Mucosa of rectum (tissue), 2 donors: ENCODE measurements around the gene FNBP1L.

Experiments used
- H3K27ac ChIP-seq, 2 donors: one replicate each; pipeline ENCODE4 v1.7.0; 2013; ENCODE audit warnings: inconsistent platforms in 2 of 2, low read depth in 2 of 2, low read length in 2 of 2
- H3K27me3 ChIP-seq, 2 donors: one replicate each; pipeline ENCODE4 v1.7.0; 2013; ENCODE audit warnings: low read length in 2 of 2; ENCODE audit not compliant: control insufficient read depth in 2 of 2, insufficient read depth in 2 of 2
- H3K36me3 ChIP-seq, 2 donors: one replicate each; pipeline ENCODE4 v1.7.0; 2013; ENCODE audit warnings: low read length in 2 of 2; ENCODE audit not compliant: control insufficient read depth in 2 of 2, insufficient read depth in 2 of 2
- H3K4me1 ChIP-seq, 2 donors: one replicate each; pipeline ENCODE4 v1.7.0; 2013; ENCODE audit warnings: low read length in 2 of 2, mild to moderate bottlenecking in 1 of 2; ENCODE audit not compliant: control insufficient read depth in 2 of 2, insufficient read depth in 2 of 2
- H3K4me3 ChIP-seq, 2 donors: one replicate each; pipeline ENCODE4 v1.7.0; 2013; ENCODE audit warnings: low read length in 2 of 2
- H3K9ac ChIP-seq, 2 donors: one replicate each; pipeline ENCODE4 v1.7.0; 2013; ENCODE audit warnings: low read length in 2 of 2, low read depth in 1 of 2, mild to moderate bottlenecking in 1 of 2
- H3K9me3 ChIP-seq, 2 donors: one replicate each; pipeline ENCODE4 v1.7.0; 2013; ENCODE audit warnings: low read length in 2 of 2; ENCODE audit not compliant: control insufficient read depth in 2 of 2
- donor health status: healthy.
- donor health status: Normal muscosa, but diverticular disease.

Gene FNBP1L

DNA sequence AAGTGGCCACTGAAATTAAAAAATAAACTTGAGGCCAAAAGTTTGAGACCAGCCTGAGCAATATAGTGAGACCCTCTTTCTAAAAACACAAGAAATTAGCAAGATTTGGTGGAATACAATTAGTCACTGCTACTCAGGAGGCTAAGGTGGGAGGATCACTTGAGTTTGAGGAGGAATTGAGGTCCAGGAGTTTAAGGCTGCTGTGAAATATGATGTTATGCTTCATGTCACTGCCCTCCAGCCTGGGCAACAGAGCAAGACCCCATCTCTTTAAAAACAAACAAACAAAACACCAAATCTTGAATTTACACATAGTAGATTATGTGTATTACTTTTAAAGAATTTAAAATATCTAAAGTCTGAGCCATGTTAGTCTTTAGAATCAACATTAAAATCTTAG lies 6.3 kb upstream of the FNBP1L start:
- no peaks in the 10 kb centered on the region for H3K9me3 ChIP-seq
- H3K27ac ChIP-seq = no peak overlapping the region
- H3K4me1 ChIP-seq = peaks cover 0 to 6% of the 10 kb centered on the region in 2 donors
- no peak overlapping the region for H3K9ac ChIP-seq
- no peak overlapping the region for H3K4me3 ChIP-seq
- H3K36me3 ChIP-seq = no peaks in the 10 kb centered on the region
- H3K27me3 ChIP-seq = no peaks in the 10 kb centered on the region

DNA sequence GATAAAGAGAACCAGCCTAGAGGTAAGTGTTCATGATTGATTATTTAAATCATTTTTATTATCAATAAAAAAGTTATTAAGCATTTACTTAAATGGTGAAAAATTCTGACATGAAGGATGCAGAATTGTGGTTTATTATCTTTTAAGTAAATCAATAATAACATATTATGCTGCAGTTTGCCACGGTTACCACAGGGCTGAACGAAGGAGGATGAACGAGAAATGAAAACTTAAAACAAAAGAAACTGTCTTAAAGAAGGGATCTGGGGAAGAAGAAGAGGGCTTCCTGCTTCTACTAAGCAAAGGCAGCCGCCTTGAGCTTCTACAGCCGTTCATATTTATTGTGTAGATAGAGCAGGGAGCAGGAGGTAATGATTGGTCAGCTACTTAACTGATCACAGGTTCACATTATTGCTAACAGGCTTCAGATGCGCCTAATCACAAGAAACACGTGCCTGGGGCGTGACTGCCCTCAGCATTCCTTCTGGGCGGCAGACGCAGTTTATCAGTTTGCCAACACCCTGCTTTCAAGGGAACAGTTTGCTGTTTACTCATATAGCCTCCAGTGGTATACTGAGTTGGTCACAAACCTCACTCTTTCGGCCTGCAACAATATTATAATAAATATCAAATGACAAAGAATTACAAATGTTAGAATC lies 5.8 kb upstream of the FNBP1L start:
- H3K27ac ChIP-seq = peak overlapping the region; percentile 24 to 43
- H3K27me3 ChIP-seq = no peaks in the 10 kb centered on the region
- H3K4me1 ChIP-seq = peaks cover 0 to 6% of the 10 kb centered on the region in 2 donors
- no peaks in the 10 kb centered on the region for H3K36me3 ChIP-seq
- no peaks in the 10 kb centered on the region for H3K9me3 ChIP-seq
- no peak overlapping the region for H3K4me3 ChIP-seq
- no peak overlapping the region for H3K9ac ChIP-seq

DNA sequence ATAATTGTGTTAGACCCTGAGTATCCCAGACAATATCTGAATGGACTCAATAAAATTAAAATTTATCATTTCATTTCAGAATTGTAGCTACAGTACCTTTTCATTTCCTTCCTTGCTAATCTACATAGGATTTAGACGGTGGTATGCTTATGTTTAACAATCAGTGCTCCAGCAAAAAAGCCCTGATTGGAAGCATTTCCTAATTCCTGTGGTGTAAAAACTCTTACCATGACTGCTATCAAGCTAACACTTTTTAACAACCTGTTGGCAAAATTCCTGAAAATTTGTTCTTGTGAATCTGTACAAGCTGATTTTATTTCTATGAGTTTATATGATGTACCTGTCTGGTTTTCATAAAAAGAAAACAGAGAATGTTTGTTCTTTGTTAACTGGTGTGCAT lies 5.2 kb upstream of the FNBP1L start:
- Histone ChIP-seq H3K9me3 (no peaks in the 10 kb centered on the region), H3K36me3 (no peaks in the 10 kb centered on the region), H3K4me3 (no peak overlapping the region), H3K27ac (peak overlapping the region; percentile 24 to 43), H3K4me1 (peaks cover 0 to 9% of the 10 kb centered on the region in 2 donors), H3K27me3 (no peaks in the 10 kb centered on the region), H3K9ac (no peak overlapping the region)

DNA sequence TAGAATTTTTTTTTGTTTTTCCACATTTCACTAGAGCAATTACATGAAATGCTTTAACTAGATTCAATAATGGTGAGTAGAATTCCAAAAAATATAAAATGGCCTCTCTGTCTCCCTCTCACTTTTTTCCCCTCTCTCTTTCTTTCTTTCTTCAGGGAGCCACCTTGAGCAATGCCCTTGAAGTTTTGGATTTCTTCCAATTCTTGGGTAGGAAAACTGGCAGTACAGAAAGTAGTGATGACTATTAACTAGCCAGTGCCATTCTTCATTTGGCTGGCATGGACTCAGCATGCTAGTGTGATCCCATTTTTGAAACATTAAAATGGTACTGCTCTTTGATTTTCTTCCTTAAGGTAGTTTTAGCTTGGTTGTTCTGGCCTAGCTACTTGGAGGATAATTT lies 4.5 kb upstream of the FNBP1L start:
- no peaks in the 10 kb centered on the region for H3K27me3 ChIP-seq
- H3K9me3 ChIP-seq = no peaks in the 10 kb centered on the region
- H3K4me3 ChIP-seq = no peak overlapping the region
- no peak overlapping the region for H3K27ac ChIP-seq
- no peak overlapping the region for H3K9ac ChIP-seq
- peaks cover 0 to 9% of the 10 kb centered on the region in 2 donors for H3K4me1 ChIP-seq
- no peaks in the 10 kb centered on the region for H3K36me3 ChIP-seq

DNA sequence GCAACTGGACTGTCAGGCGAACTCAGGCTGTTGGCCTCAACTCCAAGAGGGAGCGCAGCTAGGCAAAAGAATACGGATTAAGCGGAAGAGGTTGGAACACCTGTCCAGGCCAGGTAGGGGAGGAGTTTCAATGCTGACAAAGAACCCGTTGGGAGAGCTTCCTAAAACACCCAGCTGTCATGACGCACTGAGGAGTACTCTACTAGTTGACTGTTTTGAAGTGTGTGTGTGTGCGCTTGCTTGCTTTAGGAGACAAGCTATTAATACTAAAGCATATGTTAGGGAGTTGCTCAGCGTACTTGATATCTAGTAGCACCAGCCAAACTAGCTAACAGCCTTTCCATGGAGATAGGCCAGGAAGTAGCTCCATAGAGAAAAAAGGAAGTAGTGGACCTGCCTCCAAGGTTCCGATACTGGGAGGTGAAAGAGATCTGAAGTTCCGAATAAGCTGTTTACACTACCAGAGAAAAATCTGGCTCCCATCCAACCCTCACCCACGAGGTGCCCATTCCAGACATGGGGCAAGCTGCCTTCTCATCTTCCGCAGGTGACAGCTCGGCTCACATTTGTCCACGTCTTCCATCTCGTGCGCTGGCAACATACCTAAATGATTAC lies 974 bp upstream of the FNBP1L start:
- peak overlapping the region; percentile 73 to 97 for H3K27ac ChIP-seq
- no peaks in the 10 kb centered on the region for H3K9me3 ChIP-seq
- H3K9ac ChIP-seq = peak overlapping the region; percentile 47 to 97
- no peaks in the 10 kb centered on the region for H3K36me3 ChIP-seq
- H3K27me3 ChIP-seq = no peaks in the 10 kb centered on the region
- H3K4me1 ChIP-seq = peaks cover 5 to 11% of the 10 kb centered on the region in 2 donors
- peak overlapping the region; percentile 94 to 95 for H3K4me3 ChIP-seq

DNA sequence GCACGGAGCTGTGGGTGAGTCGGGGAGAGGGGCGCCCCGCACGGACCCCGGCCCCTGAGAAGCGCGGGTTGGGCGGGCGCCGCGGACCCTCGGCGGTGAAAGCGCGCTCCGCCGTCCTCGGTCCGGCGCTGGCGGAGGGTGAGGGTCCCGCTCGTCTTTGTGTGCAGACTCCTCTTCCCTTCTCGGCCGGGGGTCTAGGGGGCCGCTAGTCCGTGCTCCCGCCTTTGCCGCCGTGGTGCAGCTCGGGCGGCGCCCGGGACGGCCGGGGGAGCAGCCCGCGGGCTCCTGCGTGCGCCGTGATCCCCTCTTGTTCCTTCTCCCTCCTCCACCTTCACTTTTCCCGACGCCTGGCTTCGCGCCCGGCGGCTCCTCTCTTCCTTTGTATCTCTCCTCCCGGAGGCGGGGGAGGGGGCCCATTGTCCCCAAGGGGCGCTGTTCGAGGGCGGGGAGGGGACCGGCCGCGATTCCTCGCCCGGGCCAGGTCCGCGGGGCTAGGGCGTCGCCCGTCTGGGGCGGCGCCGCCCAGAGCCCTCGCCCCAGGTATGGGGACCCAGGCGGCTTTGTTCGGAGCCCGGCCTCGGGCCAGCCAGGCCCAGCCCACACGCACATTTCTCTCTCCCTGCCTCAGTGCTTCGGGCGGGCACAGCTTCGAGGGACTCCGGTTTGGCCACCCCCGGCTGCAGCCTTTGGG lies 519 bp downstream of the FNBP1L start:
- Histone ChIP-seq H3K9ac (peak overlapping the region; percentile 81 to 97), H3K27me3 (no peaks in the 10 kb centered on the region), H3K36me3 (no peaks in the 10 kb centered on the region), H3K27ac (peak overlapping the region; percentile 92 to 97), H3K4me1 (peaks cover 5 to 8% of the 10 kb centered on the region in 2 donors), H3K4me3 (peak overlapping the region; percentile 94 to 95), H3K9me3 (no peaks in the 10 kb centered on the region)

DNA sequence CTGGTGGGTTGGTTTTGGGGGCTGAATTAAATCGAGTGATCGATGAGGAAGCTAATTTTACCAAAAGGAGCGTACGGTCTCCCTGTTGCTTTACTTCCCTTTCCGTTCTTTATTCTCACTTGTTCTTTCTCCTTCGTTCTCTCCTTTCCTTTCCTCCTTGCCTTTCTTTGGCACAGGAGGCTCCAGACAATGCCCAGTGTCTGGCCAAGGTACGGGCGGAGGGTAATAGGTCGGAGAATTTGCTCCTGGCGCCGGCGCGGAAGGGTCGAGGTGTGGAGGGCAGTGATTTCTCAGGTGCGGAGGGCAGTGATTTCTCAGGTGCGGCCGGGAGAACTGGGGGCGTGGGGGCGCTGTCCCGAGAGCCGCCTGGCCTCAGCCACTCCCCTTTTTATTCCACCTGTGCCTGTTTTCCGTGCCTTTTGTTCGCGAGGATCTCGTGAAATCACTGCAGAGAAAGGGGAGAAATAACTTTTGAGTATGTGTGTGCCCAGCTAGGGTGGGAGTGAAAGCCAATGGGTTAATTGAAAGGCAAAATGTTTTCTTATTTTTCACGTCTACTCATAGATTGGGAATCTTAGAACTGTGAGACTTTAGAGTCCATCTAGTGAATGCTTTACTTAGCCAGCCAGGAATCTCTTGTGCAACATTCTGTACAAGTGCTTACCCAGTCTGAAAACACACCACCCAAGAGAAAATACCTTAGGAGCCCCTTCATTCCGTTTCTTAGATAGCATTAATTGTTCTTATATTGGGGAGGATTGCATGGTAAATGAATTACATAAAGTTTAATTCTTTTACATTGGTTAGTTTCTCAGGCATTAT lies 1.3 kb downstream of the FNBP1L start:
- Histone ChIP-seq H3K9ac (peak overlapping the region; percentile 81 to 97), H3K27ac (peak overlapping the region; percentile 92 to 97), H3K36me3 (no peaks in the 10 kb centered on the region), H3K9me3 (no peaks in the 10 kb centered on the region), H3K27me3 (no peaks in the 10 kb centered on the region), H3K4me3 (peak overlapping the region; percentile 94 to 95), H3K4me1 (peaks cover 5 to 8% of the 10 kb centered on the region in 2 donors)

DNA sequence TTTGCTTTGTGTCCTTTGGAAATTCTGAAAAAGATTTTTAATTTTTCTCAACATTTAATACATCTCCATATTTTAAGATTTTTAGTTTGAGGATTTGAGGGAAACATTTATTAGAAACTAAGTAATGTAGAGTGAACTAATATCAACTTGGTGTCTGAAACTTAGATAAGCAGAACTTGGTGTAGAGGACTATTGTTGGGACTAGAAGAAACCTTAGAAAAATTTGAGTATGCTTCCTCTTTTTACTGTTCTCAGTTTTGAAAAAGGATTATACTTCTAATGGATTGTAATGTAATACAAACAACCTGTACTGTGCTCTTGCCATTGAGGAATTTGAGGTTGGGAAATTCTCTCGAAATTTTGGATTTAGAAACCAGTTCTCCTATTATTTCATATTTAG lies 2.4 kb downstream of the FNBP1L start:
- Histone ChIP-seq H3K4me1 (peaks cover 5 to 8% of the 10 kb centered on the region in 2 donors), H3K27me3 (no peaks in the 10 kb centered on the region), H3K9me3 (no peaks in the 10 kb centered on the region), H3K36me3 (peaks cover 0 to 2% of the 10 kb centered on the region in 2 donors), H3K4me3 (no peak overlapping the region), H3K27ac (no peak overlapping the region), H3K9ac (no peak overlapping the region)

DNA sequence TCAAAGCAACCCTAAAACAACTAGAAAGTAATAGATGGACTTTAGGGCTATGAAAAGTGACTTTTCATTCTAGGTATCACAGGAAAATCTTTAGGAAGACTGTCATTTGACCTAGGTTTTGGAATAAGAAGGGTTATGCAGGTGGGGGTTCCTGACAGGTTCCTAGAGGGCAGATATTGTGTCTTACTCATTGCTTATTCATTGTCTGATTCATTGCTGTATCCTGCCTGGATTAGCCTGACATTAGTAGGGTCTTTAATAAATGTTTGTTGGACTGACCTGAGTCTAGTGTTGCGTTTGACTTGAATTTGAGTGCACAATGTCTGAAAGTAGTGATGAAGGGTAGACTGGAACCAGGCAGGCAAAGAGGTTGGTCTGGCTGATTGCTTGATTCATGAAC lies 6.0 kb downstream of the FNBP1L start:
- Histone ChIP-seq H3K36me3 (peaks cover 0 to 2% of the 10 kb centered on the region in 2 donors), H3K27me3 (no peaks in the 10 kb centered on the region), H3K27ac (no peak overlapping the region)

More for the DNA sequence above, 6.0 kb downstream of the FNBP1L start:
- peaks cover 2 to 5% of the 10 kb centered on the region in 2 donors for H3K4me1 ChIP-seq
- H3K4me3 ChIP-seq = no peak overlapping the region
- no peaks in the 10 kb centered on the region for H3K9me3 ChIP-seq
- no peak overlapping the region for H3K9ac ChIP-seq
